G401.6 (cell line): ENCODE results near the gene DNAH10.

Source experiments
- FAIRE-seq: peaks from 2 replicates; lab custom pipeline; 2012; peaks lifted over from hg19 to GRCh38; lab: Jason Lieb, UNC

The DNAH10 gene

GRCh38 chr12:123948796-123949769, 187.0 kb downstream of the DNAH10 start:
- no peak for FAIRE-seq

GRCh38 chr12:123949770-123950165, 187.7 kb downstream of the DNAH10 start:
- FAIRE-seq, result no peak

- FAIRE-seq, result no peak
Measured at GRCh38 chr12:123950476-123951349, 188.6 kb downstream of the DNAH10 start.

DNA sequence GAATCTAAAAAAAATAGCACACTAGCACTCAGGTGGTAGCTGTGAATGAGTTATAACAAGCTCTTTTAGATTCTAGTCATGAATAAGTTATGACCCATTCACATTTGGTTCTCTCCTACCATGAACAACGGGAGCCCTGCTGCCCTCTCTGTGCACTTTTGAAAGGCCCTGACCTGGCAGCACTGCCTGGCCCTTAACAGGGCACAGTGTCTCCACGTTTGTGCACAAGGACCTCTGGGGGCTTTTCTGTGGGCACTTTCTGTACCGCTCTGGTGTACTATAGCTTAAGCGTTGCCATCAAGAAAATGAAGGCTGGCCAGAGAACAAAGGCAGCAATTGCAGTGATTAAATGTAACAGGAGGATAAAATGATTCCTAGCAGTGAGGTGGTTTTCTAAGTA, 189.4 kb downstream of the DNAH10 start:
- no peak for FAIRE-seq

DNA sequence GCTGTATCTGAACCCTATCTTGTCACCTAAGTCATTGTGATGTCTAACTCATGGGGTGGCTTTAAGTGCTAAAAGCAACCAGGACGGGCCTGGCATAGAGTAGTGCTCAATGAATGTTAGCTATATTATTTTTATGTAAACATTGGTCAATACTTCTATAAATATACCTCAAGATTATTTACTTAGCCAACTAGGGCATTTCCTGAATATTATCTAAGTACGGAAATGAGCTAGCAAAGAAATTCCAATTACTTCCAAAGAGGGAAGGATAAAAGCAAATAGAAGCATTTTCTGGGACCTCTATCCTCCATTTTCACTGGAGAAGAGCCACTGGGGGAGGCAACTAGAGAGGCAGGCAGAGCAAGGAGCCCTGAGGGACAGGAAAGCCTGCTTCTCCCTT, 189.9 kb downstream of the DNAH10 start:
- FAIRE-seq, result no peak

GRCh38 chr12:123954647-123955350, 192.7 kb downstream of the DNAH10 start:
- no peak for FAIRE-seq

DNA sequence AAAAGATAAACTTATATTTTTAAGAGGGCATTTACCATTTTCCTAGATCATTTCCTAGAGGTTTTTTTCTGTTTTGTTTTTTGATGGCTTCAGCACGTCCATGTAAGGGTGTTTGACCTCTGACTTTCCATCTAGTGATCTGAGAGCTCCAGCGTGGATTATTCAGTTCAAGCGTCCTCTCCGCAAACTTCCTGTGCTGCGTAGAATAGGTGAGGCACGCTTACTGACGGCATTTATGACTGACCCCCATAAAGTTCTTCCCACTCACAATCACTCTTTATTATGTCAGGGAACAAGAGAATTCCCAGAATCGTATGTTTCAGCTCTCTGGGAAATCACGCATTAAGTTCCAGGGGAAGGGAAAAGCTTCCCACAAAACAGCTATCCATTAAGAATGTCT, 194.1 kb downstream of the DNAH10 start:
- no peak for FAIRE-seq

DNA sequence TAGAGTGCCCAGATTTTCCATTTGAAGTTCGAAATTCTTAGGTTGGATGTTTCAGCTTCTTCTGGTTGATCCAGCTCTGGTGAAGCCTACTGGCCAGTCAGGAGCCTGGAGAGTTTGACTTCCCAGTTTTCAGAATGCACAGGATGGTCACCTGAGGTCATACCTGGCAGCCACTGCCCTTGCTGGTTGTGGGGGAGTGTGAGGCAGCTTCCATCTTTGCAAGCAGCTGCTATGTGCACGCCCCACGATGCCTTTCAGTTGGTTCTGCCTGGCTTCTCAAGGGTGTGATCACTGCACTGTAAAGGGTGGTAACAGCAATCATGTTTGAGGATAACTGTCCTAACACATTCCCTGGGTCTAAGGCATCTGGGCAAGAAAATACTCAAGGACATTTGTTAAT, 195.1 kb downstream of the DNAH10 start:
- FAIRE-seq, result no peak

DNA sequence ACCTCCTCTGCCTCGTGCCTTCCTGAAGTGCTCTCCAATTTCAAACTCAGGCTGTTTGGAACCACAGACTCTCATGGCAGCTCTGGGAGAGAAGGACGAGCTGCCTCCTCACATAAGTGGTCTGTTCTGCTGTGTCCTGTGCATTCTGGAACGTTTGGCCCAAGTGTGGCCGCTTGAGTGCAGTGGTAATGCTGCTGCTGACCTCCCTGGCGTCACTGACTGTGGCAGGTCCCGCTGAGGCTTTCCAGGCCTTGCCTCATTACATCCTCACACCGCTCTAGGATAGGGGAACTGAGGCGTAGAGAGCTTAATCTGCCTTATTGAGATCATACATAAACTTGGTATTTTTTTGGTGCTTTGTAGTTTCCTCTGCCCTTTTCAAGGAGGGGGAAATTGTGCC, 196.4 kb downstream of the DNAH10 start:
- FAIRE-seq, result no peak

DNA sequence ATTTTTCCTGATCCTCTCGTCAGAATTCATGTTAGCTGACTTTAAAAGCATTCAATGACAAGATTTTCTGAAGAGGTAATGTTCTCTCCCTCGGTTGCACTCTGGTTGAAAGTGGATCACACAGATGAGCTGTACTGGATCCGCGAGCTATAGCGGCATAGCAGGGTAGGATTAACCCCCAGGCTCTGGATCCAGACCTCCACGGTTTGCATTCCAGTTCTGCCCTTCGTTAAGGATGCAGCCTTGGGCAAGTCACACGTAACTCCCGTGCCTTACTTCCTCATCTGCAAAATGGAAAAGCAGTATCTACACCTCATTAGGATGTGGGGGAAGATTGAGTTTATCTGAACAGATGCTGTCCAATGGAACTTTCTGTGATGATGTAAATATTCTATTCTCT, 196.8 kb downstream of the DNAH10 start:
- no peak for FAIRE-seq

- no peak for FAIRE-seq
Measured at GRCh38 chr12:123960029-123960735, 198.1 kb downstream of the DNAH10 start.

DNA sequence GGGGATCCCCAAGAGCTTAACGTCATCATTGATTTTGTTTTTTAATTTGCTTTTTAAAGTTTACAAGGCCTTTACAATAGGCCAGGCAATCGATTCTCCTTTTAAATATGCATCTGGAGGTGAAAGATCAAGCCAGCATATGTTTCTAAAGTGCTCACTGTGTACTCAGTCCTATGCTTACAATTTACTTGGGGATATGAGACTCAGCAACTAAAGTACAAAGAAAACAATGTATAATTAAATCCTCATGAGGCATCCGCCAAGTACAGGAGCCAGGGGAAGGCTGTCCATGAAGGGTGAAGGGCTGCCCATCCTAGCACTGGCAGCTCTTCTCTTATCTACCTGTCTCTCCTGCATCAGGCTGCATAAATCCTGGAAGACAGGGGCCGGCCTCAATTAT, 198.8 kb downstream of the DNAH10 start:
- FAIRE-seq, result no peak

DNA sequence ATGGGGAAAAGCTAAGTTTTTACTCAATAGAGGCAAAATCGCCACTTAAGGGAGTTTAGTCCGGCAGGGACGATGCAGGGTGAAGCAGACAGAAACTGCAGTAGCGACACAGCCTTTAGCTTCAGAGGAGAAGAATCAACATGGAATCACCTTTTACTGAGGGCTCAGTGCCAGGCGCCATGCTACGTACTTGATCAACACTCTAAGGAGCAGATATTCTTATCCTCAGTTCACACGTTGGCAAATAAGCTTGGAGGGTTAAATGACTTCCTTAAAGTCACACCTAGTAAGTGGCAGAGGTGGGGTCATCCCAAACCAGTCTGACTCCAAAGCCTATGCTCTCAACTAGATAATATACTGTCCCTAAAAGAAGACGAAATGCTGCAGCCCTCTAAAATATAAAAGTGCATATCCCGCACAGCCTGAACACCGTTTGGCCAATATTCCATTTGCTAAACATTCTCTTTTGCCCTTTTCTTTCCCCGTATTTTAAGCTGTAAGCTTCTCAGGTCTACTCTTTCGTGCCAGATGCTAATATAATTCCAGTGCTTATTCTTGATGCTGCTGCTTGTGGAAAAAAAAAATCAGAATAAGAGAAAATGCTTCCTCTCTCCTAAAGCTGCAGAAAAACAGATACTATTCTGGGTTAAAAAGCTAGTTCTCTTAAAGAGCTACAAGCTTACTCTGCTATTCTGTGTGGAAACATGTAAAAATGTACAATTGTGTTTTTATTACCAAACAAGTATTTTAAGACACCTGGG, 199.7 kb downstream of the DNAH10 start:
- no peak for FAIRE-seq

DNA sequence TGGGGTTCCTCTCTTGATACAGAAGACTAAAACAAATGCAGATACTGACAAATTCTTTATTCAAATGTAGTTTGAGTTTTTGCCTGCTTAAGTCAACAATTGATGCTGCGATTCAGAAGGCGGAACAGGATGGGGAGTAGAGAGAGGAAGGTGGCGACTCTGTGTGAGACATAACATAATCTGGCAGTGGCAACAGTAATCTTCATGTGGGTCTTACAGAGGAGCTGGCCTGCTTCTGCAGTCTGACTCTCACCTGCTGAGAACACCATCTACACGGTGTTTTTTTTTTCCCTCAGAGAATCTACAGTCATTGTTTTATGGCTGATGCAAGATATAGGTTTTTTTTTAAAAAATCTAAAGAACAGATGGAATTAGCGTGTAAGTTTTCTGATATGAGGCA, 200.4 kb downstream of the DNAH10 start:
- FAIRE-seq, result no peak

DNA sequence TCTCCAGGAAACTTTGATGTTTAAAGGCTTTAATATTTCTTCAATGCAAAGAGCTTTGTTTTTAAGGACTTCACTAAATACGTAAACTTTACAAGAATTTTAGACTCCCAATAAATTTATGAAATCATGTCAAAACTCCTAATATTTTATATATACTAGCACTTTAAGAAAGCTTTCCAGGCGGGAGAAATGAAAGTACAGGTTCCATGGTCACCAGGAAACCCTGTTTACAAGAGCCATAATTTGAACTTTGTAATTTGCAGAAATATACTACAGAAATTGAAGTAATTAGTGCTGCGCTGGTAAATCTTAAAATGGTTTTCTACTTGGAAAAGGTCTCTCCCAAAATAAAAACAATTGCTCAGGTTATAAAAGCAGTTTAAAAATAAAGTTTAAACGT, 201.7 kb downstream of the DNAH10 start:
- no peak for FAIRE-seq

- FAIRE-seq, result no peak
Measured at GRCh38 chr12:123965382-123965781, 203.3 kb downstream of the DNAH10 start.

DNA sequence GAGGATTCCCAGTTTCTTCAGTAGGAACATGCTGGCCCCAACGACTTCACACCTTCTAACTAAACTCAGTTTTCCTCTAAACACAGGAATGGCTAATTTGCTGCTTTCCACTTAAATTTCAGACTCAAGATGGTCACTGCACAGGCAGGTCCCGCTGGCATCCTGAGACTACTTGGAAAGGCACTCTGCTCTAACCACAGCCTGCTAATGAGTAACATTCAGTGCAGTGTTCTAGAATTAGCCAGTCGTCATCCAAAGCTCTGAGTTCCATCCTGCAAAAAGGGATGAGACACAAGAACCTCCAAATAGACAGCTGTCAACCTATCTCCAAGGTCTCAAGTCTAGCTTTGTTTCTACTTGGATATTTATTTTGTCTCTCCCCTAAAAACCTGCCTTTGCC, 204.5 kb downstream of the DNAH10 start:
- no peak for FAIRE-seq

GRCh38 chr12:123967121-123967586, 205.1 kb downstream of the DNAH10 start:
- no peak for FAIRE-seq

DNA sequence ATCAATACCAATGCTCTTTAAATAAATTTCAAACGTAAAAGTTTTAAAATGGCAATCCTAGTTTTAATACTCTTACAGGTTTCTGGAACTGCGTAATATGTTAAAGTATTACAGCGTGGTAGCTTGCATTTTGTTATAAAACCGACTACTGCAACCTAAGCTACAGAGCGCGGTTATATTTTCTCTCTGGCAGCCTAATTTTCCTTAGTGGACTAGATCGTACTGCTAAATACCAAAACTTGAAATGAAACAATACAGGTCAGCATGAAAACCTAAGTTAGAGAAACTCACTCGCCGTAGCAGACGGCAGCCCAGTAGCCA, 209.3 kb downstream of the DNAH10 start:
- FAIRE-seq, result no peak

GRCh38 chr12:123971770-123972456, 209.8 kb downstream of the DNAH10 start:
- no peak for FAIRE-seq
